GM21737 (cell line): Measurements from ENCODE around the gene SCN3B.

ENCODE experiments used
- ATAC-seq: cut with Tn5 transposase; IDR thresholded peaks from one replicate; pipeline ENCODE4 v1.9.1; 2021; ENCODE audit warnings: mild to moderate bottlenecking, moderate library complexity; ENCODE audit not compliant: unreplicated experiment

SCN3B gene, protein sequence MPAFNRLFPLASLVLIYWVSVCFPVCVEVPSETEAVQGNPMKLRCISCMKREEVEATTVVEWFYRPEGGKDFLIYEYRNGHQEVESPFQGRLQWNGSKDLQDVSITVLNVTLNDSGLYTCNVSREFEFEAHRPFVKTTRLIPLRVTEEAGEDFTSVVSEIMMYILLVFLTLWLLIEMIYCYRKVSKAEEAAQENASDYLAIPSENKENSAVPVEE

DNA sequence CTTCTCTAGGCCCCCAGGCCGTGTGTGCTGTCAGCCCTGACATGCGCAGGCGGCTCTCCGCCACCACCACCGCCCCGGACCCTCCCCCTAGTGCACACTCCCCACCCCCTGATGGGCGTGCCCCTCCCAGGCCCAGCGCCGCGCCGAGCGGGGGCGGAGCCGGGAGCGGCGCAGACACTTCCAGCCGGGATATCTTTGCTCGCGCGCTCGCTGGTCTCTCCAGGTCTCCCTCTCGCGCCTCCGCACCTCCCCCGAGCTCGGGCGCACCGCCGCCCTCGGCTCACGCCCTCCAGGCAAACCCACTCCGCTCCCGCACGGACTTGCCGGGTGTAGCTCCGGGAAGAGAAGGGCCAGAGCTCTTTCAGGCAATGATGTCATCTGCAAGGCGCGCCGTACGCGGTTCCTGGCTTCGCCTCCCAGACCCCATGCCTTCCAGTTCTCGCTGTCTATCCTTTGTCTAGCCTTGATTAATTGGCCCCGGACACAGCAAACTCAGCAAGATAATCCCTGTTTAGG is at the start of gene SCN3B:
SCN3B (minus strand) TSS at position 59 of the 516 bp plus-strand sequence. CDS start 823 bp downstream, outside the sequence.
- no peak for ATAC-seq

DNA sequence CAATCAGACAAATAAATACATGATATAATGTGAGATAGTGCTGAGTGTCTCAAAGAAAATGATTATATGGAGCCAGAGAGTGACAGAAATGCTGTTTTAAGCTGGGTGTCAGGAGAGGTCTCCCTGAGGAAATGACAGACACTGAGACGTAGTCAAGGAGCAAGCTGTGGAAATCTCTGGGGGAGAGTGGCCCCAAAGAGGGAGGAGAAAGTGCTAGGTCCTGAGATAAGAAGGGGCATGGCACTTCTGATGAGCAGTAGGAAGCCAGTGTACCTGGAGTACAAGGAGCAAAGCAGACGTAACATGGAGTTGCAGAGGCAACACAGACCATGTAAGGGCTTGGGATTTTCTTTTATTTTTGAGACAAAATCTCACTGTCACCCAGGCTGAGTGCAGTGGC is 48.3 kb upstream of the SCN3B start:
- ATAC-seq, result no peak

DNA sequence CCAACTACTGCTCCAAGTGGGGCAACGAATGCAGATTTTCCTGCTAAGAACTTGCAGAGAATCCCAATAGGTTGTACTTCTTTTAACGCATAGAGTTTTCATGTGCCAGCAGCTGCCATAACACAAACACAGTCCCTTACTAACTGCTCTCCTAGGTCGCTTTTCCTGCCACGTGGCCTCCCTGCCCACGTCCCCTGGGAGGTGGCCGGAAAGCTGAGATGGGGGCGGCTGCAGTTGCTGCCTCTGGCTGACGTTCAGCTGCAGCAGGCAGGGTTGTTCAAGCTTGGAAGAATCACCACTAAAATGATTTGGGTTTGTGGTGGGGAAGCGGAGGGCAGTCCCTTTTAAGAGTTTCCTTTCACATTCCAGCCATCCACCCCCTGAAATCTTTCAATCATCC is 47.7 kb upstream of the SCN3B start:
- ATAC-seq, result peak; percentile 67

DNA sequence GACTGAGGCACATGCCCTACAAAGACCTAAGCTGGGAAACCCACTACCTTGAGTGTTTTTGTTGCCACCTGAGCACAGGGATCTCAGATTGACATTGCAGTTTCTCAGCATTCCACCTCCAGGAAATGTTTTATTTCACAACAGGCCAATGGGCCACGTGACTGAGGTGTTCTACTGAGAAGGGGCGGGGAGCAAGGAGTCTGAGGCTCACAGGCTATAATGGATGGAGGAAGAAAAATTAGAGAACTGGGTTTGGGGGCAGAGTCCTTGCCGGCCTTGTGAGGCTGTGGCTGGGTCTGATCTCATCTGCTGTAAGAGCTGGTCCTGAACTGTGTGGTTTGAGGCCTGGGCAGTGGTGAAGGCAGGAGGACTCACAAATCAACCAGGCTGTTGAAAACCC is 46.3 kb upstream of the SCN3B start:
- ATAC-seq, result no peak

DNA sequence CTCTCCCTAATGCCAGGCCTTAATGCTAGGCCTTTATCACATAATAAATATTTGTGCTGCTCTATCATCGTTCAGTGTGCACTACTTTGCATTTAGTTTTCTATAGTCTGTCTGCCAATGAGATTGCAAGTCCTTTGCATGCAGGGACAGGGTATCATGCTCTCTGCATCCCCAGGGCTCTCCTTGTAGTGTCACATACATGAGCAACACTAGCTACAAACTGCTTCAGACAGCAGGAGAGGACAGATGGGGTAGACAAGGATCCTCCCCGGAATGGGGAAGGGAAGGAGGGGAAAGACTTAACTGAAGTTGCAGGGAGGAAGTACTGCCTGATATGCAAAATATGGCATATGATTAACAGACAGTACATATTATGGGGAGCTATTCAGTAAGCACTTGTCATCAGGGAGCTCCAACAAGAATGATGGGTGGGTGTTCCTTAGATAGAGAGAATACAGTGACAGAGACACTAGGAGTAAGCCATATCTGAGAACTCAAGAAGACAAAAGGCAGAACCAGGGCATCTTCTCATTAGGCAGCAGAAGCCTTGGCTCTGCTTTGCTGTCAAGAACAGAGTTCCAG is 44.2 kb upstream of the SCN3B start:
- no peak for ATAC-seq

DNA sequence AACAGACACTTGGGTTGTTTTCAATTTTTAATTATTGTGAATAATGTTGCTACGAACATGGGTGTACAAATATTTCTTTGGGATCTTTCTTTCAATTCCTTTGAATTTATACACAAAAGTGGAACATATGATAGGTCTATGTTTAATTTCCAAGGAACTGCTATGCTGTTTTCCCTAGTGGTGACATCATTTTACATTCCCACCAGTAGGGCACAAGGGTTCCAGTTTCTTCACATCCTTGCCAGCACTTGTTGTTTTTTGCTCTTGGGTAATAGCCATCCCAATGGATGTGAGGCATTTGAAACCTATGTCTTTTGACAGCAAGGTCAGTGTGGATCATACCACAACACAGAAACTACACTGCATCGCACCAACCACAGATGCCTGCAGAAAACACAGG is 41.8 kb upstream of the SCN3B start:
- no peak for ATAC-seq

DNA sequence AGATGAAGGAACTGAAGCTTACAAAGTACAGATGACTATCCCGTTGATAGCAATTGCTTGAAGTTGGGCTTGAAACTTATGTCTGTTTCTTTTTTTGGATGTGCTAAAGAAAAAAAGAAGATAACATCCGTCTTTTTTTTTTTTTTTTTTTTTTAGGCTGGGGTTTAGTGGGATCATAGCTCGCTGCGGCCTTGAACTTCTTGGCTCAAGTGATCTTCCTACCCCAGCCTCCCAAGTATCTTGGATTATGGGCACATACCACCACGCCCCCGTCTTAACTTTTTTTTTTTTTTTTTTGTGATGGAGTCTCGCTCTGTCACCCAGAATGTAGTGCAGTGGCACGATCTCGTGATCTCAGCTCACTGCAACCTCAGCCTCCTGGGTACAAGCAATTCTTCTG is 40.8 kb upstream of the SCN3B start:
- ATAC-seq, result no peak

DNA sequence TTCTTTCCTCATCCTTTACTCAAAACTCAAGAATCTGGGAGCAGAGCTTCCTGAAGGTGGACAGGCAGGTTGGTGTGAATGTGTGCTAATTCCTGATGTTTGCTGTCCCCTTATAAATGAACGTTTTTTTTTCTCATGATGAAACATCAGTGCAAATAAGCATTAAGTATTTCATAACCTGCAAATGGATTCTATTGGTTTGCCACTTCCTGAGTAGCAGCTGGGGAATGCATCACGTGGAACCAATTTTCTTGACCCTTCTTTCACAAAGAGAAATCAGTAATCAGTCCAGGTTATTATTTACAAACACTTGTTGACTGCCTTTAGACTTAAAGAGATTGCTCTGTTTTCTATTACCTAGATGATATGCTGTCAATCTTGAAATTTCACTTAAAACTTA is 40.1 kb upstream of the SCN3B start:
- ATAC-seq, result no peak

DNA sequence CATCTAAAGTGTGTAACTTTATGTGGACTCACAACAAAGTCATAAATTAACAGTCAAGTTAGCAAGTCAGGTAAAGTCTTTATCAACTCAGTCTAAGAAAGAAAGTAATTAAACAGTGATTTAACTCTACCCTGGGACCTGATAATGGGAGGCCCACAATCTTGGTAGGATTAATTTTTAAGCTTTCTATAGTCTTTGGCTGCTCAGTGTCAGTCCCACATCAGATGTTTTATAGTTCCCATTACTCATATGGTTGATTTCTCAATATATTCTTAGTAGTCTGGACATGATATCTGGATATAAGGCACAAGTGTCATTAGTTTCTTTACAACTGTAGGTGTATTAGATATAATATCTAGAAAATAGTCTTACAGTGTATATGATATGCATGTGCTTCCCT is 38.5 kb upstream of the SCN3B start:
- no peak for ATAC-seq

DNA sequence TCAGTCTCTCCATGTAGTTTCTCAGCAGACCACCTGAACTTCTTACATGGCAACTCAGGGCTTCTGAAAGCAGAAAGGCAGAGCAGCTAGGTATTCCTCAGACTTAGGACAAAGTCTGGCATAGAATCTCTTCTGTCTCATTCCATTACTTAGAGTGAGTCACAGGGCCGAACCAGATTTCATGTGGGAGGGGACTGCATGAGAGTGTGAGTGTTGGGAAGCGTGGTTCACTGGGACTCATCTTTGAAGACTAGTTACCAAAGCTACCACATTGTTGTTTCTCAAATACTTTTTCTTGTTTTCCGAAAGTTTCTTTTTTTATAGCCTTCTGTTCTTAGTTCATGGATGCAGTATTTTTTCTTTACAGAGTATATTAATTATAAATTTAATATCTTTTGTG is 36.1 kb upstream of the SCN3B start:
- no peak for ATAC-seq

DNA sequence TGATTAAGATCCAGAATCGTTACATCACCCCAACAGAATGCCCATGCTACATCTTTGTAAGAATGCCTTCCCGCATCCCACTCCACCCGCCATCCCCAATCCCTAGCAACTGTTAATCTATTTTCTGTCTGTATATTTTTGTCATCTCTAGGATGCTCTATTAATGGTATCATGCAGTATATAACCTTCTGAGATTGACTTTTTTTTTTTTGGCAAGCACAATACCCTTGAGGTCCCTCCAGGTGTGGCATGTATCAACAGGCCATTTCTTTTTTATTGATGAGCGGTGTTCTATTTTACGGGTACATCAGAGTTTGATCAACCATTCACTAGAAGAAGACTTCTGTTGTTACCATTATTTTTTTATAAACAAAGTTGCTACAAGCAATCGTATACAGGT is 30.2 kb upstream of the SCN3B start:
- ATAC-seq, result no peak

DNA sequence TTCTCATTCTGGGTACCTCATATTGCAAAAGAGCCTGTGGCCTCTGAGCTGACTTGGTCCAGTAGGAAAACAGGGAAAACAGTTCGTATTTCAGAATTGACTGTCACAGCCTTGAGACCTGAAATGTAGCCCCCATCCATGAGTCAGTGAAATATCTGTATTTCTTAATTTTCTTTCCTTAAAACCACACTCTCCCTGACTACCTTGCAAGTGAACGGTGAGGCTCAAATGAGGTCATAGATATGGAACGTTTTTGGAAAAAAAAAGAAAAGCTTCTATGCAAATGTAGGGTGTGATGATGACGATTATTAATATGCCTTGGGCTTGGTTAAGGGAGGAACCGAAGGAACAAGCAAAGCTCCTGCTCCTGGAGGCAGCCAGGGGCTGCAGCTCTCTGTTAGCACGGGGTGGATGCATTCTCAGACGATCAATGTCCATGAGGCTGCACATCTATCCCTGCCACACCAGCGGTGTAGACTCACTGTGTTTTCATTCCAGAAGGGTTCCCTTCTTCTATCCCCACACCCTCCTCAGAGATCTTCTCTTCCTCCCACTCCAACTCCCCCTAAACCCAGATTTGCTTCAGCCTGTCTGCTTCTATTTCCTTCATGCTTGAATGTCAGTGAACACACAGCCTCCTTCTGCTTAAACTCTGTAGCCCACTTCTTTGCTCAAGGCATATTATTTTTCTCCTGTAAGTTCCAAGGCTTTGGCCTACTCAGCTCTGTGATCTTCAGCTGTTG is 29.2 kb upstream of the SCN3B start:
- ATAC-seq, result no peak

DNA sequence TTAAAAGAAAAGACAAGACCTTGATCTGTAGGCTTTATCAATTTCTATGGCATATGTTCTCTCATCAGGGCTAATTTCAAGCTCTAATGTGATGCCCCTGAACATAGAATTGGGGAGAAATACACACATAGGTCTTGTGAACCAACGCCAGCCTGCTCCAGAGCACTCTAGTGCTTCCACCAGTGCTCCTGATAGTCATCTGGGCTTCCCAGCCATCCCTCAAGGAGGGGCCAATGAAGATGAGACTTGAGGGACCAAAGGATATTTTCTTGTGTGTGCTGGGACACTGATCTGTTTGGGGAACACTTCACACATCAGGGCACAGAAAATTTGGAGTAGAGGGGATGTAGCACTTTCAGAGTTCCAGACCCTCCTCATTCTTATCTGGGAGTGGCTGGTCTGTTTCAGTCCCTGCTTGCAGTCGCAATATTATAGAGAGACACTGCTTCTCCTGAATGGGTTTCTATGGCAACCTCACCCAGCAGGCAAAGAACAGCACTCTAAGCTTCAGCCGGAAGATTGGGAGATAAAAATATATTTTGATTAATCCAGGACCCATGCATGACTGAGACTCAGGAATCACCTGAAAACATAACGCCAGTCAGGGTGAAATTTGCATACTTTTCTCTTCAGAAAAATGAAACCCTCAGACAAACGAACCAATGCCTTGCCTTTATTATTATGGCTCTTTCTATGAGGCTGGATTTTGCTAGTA is 28.4 kb upstream of the SCN3B start:
- no peak for ATAC-seq

DNA sequence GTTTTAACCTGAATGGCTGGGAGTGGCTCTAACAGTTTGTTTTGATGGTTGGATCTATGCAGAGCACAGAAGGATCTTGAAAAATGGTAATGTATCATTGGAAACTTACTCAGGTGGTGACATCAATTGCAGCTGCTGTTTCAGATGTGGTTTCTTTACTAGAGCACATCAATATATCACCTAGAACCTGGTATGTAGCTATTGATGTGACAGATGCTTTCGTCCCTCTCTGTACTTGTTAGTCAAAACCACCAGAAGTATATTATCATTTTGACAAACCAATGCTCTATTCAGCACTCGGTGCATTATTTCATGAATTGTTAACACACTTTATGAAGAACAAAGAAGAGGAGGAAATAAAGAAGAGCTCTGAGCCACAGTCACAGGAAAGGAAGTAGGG is 26.6 kb upstream of the SCN3B start:
- no peak for ATAC-seq

DNA sequence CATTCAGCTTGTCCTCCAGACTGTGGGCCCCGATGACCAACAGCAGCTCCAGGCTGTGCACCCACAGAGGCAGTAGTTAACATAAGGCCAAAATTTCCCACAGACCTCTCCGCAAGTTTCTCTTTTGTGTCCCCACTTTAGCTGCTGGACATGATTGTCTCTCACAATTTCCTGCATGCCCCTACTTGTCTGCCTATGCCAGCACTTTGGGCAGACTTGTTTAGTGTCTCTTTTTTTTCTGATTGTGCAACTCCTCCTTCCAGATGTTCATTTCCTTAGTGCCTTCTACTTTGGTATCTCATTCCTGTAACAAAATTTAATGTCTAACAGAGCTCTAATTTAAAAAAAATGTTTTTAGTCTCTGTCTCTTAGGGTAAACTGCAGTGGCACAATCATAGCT is 23.8 kb upstream of the SCN3B start:
- ATAC-seq, result no peak

DNA sequence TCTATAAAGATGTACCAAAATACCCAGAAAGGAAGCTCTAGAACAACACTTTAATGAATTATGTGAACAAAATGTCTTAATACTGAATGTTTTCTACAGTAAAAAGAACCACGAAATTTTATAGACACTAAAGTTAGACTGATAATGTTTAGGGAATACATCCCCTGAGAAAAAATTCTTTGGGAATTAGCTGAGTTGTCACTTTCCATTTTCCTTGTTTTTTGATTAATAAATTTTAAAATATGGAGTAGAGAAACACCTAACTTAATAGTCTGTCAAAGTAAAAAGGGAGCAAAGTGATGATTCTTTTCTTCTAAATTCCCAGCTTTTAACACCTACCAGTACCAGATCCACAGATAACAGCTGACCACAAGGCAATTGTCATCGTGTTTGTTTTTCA is 23.1 kb upstream of the SCN3B start:
- ATAC-seq, result no peak

DNA sequence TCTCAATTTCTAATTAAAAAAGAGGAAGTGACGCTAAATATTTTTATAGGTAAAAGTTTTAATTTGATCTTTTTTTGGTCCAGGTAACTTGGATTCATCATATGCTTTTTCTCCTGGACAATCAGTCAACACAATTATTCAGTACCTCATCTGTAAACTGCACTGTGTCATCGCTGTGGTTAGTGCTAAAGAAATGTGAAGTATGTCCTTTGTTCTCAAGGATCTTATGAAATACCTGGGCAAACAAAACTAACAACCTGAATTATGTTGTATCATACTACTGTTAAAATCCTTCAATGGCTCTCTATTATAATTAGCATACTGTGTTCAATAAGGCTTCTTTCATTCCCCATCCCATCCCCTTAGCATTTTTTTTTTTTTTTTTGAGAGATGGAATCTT is 19.9 kb upstream of the SCN3B start:
- ATAC-seq, result no peak

DNA sequence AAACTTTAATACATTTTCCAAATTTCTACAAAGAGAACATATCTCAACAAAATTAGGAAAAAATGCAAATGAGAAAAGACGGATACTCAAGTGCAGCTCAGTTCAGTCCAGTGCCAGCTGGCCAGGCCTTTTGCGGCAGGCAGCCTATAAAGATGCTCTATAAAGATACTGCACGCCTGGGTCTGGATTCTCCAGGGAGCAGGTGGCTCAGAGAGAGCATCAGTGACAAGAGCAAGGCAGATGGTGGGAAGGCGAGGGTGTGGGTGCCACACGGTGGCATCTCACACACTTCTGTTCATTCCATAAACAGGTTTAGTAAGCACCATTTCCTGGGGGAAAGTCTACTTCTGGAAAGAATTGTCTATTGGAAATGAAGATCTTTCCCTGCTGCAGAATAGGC is 18.1 kb upstream of the SCN3B start:
- no peak for ATAC-seq

DNA sequence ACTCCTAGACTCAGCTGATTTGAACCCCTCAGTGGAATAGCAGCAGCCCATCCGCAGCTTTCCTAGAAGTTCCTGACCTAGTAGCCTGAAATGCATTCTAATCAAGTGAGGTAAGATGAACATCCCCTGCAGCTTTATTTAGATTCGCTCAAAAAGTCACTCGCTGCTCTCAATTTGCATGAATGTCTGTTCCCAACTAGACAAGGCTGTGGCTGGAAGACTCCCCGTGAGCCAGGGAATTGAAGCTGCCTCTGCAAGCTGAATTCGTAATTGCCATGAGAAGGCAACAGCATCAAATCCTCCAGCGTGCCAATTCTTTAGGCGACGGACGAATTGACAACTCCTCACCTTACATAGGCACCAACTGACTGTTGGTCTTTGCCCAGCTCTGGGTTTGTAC is 17.1 kb upstream of the SCN3B start:
- ATAC-seq, result no peak

DNA sequence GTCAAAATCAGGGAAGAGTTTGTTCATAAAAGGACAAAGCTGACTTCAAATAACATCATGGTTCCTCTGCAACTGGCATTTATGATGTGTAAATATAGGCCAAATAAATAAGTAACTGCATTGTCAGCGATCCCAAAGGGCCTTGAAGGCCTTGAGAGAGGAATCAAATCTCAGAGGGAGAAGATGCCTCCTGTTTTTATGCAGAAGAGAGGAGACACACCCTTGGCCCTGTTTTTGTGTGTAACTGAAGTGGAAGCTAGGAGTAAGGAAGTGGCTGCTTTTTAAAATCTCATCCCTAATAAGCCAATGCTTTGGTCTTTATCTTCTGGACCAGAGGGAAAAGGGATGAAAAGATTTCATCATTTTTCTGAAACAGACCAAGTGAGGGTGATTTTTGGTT is 15.7 kb upstream of the SCN3B start:
- ATAC-seq, result no peak

DNA sequence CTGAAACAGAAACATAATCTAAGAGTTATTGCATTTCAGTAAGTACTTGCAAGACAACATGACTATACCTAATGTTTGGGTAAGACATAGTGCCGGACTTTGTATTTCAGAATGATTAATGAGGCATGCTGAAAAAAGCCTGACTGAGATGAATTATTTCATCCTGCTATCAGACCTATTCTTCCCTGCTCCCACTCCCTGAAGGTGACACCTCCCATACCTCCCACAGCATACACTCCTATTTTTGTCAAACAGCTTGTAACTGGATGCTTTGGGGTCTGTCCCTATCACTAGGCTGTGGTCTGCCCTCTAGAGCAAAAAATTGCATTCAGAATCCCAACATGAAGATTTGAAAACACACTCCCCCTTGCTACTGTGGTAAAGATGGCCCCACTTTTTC is 10.9 kb upstream of the SCN3B start:
- no peak for ATAC-seq

DNA sequence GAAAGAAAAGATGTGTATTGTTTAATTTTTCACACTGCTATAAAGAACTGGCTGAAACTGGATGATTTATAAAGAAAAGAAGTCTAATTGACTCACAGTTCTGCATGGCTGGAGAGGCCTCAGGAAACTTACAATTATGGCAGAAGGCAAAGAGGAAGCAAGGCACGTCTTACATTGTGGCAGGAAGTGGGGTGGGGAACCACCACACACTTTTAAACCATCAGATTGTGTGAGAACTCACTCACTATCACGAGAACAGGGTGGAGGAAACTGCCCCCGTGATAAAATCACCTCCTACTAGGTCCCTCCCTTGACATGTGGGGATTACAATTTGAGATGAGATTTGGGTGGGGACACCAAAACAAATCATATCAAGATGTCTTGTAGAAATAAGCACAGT is 5.5 kb upstream of the SCN3B start:
- ATAC-seq, result peak; percentile 95
